H4 (cell line): Measurements from ENCODE around the gene MSI2. TPM values are rescaled to one million over a fixed set of nuclear protein-coding genes. Genes with fewer than 3 reads are reported as not detected.
"Not testable (repeated sequence)": the region's sequence is repeated elsewhere in the genome, so short reads cannot be mapped to it uniquely, and the experiment has no call there.

ENCODE experiments used
- DNase-seq: peaks from one replicate; pipeline ENCODE4 v3.0.0-alpha.2; 2015; ENCODE audit warnings: low spot score
- total RNA-seq: library from RNA; depleted of rRNA; stranded (reverse); fragments of >200 nt; shearing (Covaris generic); gene quantifications from 2 replicates; pipeline ENCODE4 v1.2.3, GENCODE V29; 2014

MSI2 gene
- total RNA-seq, 1 experiment from 2014 or later, result 27.7 TPM

- DNase-seq, result no peak
Observed at GRCh38 chr17:57484081-57484666, 227.9 kb downstream of the MSI2 start.

- no peak for DNase-seq
Observed at GRCh38 chr17:57484826-57485565, 228.7 kb downstream of the MSI2 start.

DNA sequence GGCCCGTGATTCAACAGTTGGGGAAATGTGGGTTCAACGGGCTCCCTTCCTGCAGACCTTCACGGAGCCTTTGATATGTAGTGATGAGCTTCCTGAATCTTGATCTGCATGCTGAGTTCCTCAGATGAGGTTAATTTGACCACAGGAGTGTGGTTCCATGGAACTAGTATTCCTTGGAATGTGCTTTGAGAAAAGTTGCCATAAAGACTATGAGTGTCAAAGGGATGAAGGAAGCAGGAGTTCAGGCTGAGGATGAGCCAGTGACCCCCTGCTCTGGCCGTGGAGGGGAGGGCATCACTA is 229.2 kb downstream of the MSI2 start:
- DNase-seq, result no peak

GRCh38 chr17:57485916-57486881 is 229.9 kb downstream of the MSI2 start:
- no peak for DNase-seq

- DNase-seq, result no peak
Observed at GRCh38 chr17:57486882-57487301, 230.6 kb downstream of the MSI2 start.

DNA sequence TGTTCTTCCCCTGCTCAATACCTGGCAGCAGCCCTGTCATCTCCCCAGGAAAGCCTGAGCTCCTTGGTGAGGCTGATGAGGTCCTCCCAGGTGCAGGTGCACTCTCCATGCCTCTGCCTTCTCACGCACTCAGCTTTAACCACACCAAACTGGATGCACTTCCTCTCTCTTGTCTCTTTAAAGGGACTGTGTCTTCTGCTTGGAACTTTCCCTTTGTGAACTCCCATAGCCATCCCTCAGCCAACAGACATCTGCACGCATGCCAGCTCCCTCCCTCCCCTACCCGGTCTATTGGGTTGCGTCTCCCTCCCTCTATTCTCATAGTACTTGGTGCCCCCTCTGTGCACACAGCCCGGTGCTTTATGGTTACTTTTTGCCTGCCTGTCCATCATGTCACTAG is 231.2 kb downstream of the MSI2 start:
- DNase-seq, result no peak

DNA sequence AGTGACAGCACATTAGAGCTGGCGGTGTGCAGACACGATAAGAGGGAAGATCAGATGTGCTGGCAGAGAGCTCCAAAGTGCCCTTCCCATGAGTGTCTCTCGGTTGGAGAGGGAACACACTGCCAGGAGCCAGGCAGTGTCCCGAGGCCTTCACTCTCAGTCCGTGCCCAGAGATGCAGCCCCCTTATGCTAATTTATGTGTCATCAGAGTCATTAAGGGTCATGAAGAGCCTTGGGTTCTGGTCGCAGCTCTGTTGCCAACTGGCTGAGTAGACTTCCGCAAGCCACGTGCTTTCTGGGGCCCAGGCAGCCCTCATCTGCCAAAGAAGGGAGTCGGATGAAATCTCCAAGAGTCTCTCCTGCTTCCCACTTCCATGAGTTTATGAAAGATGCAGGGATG is 232.5 kb downstream of the MSI2 start:
- DNase-seq, result no peak

DNA sequence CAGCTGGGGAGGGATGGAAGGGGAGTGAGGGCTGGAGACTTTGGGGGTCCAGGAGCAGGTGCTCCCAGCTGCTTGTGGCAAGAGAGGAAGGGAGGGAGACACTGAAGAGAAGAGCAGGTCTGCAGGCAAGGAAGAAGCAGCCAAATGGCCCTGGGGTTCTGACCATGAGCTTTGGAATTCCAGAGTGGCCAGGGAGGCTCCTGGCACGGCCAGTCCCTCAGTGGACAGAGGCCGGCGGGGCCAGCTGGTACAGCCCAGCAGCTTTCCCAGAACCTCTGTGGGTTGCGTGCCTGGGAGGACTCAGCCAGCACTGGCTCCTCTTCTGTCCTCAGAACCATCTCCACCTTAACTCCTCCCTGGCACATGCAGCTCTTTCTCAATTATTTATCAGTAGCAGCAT is 233.0 kb downstream of the MSI2 start:
- no peak for DNase-seq

GRCh38 chr17:57490111-57490845 is 234.0 kb downstream of the MSI2 start:
- no peak for DNase-seq

GRCh38 chr17:57490890-57491289 is 234.6 kb downstream of the MSI2 start:
- DNase-seq, result no peak

DNA sequence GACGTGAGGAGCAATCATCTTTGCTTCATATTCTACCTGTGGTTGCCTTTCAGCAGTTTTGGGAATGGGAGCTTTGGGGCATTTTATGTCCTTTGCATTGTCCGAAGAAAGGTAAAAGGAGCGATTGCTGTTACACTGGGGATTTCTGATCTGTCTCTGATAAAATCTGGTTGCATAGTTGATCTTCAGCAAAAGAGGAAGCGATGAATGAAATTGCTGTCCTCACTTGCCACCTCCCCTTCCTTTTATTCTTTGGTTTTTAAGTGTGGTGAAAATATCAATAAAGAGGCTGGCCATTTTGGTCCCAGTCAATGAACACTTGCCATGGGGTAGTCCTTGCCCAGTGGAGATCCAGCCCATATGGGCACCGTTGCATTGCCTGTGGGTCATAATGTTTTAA is 236.8 kb downstream of the MSI2 start:
- DNase-seq, result no peak

DNA sequence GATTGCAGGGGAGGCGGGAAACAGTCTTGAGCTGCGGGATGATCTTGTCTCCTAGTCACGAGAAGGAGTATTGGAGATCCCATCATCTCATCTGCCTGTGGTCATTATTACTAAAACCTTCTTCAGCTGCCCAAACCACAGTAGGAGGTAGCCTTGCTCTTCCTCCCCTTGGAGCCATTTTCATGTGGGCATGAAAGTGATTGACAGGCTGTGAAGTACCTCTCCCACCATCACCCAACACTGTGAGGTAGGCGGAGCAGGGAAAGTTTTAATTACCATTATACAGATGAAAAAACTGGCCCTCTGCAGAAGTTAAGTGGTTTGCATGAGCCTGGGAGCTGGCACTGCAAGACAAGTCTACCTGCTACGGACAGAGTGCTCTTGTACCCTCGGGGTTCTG is 237.3 kb downstream of the MSI2 start:
- no peak for DNase-seq

- no peak for DNase-seq
Observed at GRCh38 chr17:57494443-57494842, 238.1 kb downstream of the MSI2 start.

DNA sequence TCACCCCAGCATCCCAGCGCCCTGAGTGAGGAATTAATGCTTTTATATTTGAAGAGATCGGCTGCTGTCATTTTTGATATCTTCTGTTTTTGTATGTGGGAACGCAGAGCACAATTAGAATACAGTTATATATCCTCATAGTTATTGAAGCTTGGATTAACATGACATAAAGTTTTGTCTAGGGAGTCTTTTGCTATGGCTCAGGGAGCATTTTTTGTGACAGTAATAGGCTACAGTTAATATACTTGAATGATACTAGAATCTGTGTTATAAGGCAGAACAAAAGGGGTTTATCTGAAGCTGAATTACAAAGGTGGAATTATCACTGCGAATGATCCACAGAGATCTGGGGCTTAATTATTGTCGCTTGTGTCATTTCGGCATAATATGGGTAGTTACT is 239.4 kb downstream of the MSI2 start:
- no peak for DNase-seq

- no peak for DNase-seq
Observed at GRCh38 chr17:57496382-57496781, 240.1 kb downstream of the MSI2 start.

- no peak for DNase-seq
Observed at GRCh38 chr17:57498443-57498842, 242.1 kb downstream of the MSI2 start.

DNA sequence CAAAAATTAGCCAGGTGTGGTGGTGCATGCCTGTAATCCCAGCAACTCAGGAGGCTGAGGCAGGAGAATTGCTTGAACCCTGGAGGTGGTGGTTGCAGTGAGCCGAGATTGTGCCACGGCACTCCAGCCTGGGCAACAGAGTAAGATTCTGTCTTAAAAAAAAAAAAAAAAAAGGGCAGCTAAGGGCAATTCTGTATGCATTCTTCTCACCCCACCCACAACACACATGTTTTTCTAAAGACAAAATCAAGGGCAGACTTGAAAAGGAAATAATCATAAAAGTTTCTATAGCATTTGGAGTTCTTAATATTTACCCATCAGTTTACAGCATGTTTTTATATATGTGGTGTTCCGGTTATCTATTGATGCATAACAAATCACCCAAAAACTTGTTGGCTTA is 242.9 kb downstream of the MSI2 start:
- not testable (repeated sequence) for DNase-seq

DNA sequence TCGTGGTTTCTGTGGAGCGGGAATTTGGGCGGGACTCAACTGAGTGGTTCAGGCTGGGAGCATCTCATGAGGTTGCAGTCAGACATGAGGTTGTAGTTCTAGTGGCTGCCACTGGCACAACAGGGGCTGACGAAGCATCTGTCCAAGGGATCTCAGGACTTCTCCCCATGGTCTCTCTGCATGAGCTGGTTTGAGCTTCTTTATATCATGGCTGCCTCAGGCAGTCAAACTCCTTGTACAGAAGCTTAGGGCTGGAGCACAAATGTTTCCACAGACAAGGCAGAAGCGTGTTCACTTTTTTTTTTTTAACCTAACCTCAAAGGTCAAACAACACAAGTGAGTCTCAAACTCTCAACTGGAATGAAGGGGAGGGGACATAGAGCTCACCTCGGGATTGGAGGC is 243.3 kb downstream of the MSI2 start:
- no peak for DNase-seq

DNA sequence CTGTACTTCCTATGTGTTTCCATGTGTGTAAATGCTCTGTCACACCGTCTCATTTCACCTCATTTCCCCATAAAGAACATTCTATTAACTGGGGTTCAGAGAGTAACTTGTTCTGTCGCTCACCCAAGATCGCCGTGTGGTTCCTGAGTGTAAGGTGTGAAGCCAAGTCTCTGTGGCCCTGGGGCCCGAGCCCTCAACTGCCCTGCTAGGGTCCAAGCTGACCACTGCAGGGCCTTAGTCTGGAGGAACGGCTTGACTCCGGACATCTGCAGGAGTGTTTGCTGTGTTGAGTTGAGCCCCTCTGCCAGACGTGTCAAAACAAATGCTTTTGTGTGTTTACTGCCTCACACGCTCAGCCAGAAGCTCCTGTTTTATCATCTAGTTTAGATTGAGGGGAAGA is 244.7 kb downstream of the MSI2 start:
- DNase-seq, result no peak

GRCh38 chr17:57502022-57502421 is 245.7 kb downstream of the MSI2 start:
- DNase-seq, result no peak

DNA sequence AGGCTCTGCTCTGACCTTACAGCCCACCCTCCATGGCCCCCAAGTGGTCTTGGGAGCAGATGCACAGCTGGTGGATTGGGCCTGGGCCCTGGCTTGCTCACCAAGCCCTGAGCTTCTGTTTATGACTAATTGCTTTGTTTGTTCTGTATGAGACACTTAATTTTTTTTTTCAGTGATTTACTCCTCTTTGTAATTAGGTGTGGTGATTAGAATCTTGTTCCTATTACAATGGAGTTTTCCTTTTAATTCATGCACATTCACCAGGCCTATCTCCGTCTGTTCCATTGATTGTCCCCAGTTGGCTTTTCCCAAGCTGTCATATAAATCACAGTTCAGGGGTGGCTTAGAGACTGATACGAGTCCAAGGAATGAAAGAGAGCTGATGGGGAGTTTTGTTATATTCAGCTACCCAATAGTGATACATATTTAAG is 246.5 kb downstream of the MSI2 start:
- no peak for DNase-seq

DNA sequence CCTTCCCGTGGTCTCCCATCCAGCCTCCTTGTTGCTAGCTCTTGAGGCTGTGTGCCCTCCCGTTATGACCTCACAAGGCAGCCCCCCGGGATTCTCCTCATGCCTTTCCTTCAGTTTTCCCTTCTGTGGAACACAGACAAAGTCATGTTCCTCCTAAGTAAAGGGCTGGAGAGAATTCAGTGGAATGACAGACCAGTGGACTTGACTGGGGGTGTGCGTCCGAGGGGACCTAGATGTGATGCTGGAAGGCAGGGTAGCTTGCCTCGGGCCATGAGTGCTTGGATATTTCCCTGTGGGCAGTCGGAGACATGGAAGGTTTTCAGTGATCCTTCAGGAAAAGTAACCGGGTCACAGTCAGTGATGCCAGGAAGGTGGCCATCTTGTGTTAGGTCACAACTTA is 247.9 kb downstream of the MSI2 start:
- DNase-seq, result no peak
